DMS153 (cell line): ENCODE results near the gene DYNC1LI1.
A peak's percentile ranks its signal among the peaks of the same experiment; 100 is the strongest.
"Not testable (repeated sequence)": the region's sequence is repeated elsewhere in the genome, so short reads cannot be mapped to it uniquely, and the experiment has no call there.

Experiments used
- DNase-seq: peaks from one replicate; lab custom pipeline; 2025; lab: John Stamatoyannopoulos, UW

Gene DYNC1LI1

DNA sequence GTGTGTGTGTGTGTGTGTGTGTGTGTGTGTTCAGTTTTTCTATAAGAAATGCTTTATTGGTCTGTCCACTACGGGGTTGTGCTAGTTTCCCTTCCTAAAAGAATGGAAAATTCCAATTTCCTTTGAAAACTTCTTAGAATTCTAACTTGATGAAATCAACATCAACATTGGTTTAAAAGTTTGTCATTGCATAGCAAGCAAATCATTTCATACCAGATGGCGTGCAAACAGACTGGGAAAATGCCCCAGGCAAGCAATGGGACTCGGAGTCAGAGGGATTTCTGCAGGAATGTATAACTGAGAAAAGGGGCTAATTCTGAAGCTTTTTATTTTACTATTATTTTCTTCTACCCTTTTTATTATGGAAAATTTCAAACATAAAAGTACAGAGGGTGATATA is 13.1 kb upstream of the DYNC1LI1 start:
- DNase-seq: no peak

DNA sequence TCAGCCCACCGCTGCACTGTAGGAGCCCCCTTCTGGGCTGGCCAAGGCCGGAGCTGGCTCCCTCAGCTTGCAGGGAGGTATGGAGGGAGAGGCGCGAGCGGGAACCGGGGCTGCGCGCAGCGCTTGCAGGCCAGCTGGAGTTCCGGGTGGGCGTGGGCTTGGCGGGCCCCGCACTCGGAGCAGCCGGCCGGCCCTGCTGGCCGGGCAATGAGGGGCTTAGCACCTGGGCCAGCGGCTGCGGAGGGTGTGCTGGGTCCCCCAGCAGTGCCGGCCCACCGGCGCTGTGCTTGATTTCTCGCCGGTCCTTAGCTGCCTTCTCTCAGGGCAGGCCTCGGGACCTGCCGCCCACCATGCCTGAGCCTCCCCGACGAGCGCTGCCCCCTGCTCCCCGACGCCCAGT is 8.0 kb upstream of the DYNC1LI1 start:
- DNase-seq: not testable (repeated sequence)

DNA sequence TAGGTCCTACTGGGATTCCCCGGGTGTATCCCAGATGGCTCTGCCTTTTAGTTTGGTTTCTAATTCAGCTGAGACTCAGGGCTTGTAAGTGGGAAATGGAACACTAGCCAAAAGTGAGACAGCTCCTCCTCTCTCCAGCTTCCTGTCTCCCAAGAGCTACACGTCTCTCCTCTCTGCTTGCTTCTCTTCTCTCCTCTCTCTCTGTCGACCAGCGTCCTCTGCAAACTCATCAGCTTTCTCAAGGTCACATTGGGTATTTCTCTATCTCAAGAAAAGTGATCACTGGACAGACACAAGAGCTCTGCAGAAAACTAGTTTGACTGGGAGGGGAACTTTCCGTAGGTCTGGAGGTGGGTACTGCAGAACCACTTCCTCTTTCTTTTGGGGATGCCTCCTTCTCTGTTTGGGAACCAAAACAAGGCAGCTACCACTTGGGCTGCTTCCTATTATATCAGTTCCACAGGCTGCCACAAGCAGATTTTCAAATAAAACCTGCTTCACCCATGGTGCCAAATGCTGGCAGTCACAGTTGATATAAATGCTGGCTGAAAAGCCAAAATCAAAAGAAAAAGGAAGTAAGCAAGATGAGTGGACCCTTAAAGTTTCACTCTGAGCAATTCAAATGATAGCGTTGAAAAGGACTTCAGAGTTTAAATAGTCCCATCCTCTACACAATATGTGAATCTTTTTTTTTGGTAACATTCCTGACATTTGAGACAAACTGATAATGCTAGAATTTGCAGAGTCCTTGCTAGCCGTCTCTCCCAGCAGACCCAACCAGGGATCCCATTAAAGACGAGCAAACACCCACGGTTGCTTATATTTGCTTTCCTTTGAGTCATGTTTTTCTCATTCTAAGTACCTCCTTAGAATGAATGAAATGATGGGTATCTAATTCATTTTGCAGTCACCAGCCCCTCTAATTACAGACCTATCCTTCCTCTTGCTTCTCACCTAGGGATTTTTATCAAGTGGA is 7.2 kb upstream of the DYNC1LI1 start:
- no peak for DNase-seq

DNA sequence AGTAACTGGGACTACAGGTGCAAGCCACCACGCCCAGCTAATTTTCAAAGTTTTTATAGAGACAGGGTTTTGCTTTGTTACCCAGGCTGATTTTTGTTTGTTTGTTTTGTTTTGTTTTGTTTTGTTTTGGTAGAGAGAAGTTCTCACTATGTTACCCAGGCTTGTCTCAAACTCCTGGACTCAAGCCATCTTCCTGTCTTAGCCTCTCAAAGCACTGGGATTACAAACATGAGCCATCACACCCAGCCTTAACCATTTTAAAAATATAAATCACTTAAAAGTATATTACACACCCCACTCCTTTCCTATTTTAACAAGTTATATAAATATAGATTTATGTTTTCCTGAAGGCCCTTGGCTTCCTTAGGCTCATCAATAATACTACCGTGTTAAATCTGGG is 6.5 kb upstream of the DYNC1LI1 start:
- no peak for DNase-seq

DNA sequence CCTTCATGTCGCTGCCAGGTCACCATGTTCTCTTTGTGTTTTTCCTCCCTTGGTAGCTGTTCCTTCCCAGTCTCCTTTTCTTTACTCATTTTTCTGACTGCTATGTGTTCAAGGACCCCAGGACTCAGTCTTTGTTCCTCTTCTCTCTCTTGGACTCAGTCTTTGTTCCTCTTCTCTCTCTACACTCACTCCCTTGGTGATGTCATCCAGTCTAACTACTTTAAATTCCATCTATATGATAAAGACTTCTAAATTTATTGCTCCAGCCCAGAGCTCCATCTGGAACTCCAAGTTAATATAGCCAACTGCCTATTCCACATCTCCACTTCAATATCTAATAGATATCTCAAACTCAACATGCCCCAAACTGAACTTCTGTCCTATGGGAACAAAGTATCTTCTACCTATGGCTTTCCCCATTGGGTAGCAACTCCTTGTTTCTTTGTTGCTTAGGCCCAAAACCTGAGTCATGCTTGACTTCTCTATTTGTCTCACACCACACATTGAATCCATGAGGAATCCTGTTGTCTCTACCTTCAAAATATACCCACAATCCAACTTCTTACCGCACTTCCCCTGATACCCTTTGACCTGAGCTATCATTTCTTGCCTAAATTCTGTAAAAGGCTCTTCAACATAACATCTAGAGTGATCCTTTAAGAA is 4.9 kb upstream of the DYNC1LI1 start:
- no peak for DNase-seq

DNA sequence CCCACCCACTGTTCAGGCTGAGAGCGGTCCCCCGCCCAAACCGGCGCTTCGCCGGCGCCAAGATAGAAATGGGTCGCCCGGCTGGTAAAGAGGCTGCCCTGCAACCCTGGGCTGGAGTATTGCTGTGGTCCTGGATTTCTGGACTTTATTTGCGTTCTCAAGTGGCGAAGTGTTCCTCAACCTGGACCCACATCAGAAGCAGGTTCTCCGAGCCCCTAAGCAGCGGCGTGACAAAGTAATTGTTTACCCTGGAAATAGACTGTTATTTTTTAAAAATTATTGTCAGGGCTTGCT is 481 bp upstream of the DYNC1LI1 start:
- no peak for DNase-seq

DNA sequence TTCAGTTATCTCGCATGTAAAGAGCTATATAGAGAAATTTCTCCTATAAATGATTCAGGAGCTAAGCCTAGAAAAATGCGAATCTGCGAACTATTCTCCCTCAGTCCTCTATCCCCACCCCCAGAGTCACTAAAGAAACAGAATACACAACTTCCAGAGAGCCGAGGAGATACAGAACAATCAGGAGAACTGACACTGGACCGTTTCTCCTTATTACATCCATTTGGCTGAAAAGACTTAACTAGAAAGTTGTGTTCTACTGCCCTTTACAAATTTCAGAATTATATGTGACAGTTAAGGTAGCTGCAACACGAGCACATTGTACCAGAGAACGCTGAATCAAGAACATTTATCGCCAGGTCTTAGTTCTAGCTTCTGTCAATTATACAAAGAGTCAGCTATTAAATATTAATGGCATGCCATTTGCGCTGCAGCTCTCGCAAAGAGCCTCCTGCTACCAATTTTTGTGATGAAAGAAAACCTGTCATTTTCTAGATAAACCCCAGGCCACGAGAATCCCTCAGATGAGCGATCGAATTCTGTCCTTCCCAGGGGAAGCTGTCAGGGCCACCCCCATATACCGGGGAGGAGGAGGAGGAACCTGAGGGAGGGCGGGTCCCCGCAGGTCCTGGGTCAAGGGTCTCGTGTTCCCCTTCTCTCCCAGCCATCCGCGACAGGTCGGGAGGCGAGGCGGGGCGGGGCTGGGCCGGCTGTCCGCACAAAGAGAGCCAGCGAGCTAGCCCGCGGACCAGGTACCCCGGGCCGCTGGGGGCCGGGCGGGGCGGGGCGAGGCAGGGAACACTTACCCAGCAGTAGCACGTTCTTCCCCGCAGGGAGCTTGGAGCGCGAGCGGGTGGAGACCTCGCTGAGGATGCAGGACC is 878 bp downstream of the DYNC1LI1 start:
- DNase-seq: no peak

DNA sequence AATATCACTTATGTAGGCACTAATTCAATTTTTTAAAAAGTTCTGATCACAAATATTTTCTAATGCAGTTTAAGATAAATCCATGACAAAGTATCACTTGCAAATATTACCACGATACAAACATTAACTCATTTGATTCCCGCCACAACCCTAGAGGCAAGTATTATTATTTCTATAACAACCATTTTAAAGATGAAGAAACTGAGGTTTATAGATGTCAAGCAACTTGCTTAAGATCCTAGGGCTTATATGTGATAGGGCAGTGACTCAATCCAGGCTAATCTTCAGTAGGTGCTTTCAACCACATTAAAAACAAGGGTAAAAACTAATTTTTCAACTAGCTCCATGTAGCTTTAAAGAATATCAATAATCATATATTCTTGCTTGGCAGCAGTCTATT is 1.7 kb downstream of the DYNC1LI1 start:
- DNase-seq: no peak

DNA sequence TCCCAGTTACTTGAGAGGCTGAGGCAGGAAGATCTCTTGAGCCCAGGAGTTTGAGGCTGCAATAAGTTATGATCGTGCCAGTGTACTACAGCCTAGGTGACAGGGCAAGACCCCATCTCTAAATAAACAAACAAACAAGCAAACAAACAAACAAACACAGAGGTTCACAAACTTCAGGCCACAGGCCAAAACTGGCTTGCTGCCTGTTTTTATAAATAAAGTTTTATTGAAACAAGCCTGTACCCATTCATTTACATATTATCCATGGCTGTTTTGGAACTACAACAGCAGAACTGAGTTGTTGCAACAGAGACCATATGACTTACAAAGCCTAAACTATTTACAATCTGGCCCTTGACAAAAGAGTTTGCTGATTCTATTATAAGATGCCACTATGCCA is 6.5 kb downstream of the DYNC1LI1 start:
- DNase-seq: no peak

DNA sequence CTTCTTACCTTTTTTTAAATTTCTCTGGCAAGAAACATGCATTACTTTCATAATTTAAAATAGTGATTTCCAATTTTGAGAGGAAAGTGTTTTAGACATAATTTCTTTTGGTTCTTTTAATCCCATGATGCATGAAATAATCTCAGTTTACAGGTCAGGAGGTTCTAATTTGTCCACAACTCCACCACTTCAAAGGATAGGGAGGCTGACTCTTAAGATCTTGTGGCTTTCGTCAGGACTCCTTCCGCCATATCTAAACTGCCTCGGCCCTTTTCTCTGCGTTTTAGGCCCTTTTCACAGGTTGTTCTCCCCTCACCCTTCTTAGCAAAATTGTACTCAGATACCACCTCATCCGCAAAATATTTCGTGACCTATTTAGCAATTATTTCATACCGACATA is 8.0 kb downstream of the DYNC1LI1 start:
- no peak for DNase-seq

DNA sequence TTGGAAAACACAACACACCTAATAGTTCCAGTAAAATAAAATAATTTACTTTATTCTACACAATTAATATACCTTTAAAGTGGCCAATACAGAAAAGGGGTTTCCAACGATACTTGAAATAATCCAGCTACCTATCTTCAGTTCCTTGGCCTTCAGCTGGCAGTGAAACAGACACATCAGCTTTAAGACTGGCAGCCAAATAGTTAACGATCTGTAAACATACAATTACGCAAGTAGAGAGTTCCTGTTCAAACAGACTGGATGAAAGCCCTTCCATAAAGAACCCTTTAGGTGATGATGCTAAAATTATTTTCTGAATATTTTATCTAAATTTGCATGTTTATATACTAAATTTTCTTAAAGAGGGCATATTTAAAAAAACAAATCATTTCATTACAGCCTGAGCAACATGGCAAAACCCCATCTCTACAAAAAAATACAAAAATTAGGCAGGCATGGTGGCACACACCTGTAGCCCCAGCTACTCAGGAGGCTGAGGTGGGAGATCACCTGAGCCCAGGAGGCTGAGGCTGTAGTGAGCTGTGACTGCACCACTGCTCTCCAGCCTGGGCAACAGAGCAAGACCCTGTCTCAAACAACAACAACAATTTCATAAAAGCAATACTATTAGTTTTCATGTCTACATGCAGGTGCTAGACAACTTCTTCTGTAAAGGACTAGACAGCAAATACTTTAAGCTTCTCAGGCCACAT is 12.9 kb downstream of the DYNC1LI1 start:
- DNase-seq: peak; percentile 41

DNA sequence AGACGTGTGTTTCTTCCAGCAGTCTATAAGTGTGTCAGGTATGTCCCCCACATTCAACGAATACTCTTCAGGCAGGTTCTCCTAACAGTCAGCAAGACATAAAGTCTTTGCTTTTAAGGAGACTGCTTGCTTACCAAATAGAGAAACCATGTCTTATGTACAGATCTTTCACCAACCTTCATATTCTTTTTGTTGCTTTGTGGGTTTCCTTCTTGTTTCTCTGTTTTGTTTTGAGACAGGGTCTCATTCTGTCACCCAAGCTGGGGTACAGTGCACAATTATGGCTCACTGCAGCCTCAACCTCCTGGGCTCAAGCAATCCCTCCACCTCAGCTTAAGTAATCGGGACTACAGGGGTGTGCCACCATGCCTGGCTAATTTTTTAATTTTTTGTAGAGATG is 14.3 kb downstream of the DYNC1LI1 start:
- DNase-seq: no peak

DNA sequence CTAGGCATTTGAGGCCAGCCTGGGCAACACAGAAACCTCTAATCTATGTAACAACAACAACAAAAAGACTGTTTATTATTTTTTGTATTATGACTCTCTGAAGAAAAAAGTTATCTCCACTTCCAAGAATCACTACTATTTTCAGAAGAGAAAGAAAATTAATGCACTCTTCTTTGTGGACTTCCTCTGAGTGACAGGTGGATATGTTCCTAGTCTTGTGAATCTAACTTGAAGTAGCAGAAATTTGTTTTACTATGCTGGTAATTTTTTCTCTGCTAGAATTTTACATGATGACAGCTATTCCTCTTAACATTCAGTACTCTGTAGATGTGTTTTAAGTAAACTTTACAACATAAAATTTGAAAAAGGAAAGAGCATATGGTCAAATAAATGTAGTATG is 16.7 kb downstream of the DYNC1LI1 start:
- no peak for DNase-seq

DNA sequence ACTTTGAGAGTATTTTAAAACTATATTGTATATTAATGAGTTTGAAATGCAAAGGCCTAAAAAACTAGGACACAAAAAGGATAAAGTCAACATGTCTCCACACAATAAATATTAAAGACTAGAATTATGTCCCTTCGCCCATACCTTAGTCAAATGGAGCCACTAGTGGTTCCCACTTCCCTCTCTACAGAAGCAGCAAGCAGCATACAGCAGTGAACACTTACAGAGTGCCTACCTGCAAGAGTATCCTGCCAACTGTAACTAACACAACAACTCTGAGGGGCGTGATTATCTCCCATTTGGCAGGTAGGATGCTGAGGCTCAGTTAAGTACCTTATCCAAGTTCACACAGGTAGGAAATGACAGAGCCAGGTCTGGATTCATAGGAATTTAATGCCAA is 17.2 kb downstream of the DYNC1LI1 start:
- DNase-seq: no peak

DNA sequence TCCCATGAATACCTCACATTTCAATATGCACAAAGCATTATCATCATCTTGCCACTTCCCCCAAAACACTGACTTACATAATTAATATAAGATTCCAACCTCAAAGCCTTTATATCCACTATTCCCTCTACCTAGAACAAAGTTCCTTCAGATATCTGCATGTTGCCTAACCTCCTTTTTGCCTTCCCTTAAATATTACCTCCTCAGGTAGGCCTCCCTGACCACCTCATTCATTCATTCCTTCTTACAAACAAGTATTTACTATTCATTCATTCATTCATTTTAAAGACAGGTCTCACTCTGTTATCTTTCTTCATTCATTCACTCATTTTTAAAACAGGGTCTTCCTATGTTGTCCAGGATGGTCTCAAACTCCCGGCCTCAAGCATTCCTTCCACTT is 18.6 kb downstream of the DYNC1LI1 start:
- DNase-seq: no peak

DNA sequence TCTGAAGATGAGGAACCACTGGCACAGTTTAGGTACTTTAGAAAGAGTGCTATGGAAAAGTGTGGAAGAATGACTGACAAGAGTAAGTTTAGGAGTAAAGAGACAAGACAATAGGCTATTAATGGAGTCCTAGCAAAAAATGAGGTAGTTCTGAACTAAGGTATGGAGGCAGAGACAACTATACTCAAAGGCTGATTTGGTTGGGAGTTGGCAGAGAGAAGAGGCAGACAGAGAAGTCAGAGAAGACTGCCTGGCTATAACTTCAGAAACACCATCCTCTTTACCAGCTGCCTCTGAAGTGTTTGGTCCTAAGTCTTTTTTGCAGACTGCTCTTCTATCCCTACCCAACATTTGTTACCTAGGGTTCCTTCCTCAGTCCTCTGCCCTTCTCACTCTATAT is 19.2 kb downstream of the DYNC1LI1 start:
- no peak for DNase-seq

DNA sequence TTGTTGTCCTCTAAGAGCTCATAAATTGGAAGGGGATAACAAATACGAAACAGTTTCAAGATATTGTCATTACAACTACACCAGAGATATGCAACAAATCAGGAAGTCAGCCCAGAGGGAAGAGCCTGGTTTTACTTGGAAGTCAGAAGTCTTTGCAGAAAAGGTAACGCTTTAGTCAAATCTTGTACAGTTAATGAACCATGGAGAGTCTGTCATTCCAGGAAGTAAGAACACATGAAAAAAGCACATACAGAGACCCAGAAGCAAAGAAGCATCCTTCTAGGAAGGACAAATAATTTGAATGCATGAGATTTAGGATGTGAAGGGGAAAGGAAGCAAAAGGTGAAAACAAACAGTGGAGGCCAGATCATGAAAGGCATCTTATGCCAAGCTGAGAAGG is 19.6 kb downstream of the DYNC1LI1 start:
- no peak for DNase-seq

DNA sequence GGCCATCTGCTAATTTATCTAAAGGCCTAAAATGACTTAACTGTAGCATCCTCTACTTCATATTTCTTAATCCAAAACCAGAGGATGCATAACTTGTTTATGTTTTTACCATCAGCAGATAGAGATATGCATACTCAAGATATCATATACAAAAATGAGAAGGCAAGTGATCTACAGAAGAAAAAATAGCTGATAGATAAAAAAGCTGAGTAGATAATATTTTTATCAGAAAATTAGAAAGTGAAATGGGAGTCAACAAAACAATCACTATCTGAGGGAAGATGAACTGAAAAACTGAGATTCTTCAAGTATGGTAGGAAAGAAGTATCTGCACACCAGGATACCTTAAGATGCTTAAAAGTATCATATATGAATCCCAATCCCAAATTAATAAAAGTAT is 25.4 kb downstream of the DYNC1LI1 start:
- no peak for DNase-seq

DNA sequence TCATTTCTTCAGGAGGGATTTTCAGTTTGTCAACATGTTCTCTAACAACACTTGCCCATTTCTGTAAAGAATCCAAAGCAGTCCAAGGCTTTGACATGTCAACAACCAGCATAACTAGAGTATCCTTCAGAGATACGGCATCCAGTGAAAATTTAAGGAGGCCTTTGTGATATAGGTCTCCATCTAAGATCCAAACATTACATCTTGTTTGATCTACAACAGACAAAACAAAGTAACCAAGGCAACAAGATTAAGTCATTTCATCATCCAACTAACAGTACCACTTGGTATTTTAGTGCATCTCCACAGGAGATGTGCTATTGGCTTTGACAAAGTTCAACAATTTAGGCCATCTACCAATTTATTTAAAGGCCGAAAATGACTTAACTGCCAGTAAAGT is 25.8 kb downstream of the DYNC1LI1 start:
- DNase-seq: no peak

DNA sequence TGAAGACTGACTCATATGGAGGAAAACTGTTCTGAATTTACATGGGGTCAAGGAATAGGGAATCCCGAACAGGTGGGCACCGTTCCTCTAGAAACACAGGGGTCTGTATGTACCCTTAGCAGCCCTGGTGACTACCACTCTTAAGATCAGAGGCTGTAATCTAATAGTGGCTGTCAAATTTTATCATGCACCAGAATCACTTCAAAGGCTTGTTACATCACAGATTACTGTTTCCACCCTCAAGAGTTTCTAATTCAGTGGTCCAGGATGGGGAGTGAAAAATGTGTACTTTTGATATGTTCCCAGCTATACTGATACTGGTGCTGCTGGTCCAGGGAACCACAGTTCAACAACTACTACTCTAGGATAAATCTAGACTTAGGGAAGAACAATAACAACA is 27.9 kb downstream of the DYNC1LI1 start:
- no peak for DNase-seq

DNA sequence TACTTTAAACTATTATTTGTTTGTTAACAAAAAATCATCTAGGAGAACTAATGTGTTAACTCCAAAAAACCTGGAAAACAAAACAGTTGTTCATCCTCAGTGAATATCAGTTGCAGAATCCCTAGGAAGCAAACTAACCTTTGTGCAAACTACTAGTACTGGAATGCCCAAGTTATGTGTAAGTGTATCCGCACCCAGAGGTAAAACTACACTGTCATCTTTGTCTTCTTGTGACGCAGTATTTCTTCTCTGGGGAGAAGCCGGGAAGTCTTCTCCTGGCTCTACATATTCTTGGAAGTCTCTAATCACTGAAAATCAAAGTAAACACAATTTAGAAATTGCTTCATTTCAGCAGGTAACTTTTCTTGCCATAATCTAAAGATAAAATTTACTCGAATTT is 29.8 kb downstream of the DYNC1LI1 start:
- no peak for DNase-seq

DNA sequence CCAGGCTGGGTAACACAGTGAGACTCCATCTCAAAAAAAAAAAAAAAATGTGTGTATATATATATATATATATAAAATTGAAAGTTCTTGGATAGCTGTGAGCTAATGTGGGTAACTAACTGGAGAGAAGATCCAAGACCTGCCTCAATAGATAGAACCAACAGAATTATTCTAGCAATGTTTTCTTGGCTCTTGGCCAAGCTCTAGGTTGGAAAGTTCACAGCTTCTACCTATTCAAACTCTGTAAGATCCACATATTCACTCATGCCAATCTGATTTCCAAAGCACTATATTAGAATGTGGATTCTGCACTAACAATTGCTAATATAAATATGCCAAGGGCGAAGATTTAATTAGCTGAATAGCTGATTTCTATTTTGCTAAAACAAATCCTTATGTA is 38.2 kb downstream of the DYNC1LI1 start:
- no peak for DNase-seq
